Measurements from ENCODE around the gene DTYMK. TPM values are rescaled to one million over a fixed set of nuclear protein-coding genes. Genes with fewer than 3 reads are reported as not detected.
A peak's percentile ranks its signal among the peaks of the same experiment; 100 is the strongest.

The DTYMK gene
- polyA plus RNA-seq, 2 donors = 13.7 to 25.2 TPM

DNA sequence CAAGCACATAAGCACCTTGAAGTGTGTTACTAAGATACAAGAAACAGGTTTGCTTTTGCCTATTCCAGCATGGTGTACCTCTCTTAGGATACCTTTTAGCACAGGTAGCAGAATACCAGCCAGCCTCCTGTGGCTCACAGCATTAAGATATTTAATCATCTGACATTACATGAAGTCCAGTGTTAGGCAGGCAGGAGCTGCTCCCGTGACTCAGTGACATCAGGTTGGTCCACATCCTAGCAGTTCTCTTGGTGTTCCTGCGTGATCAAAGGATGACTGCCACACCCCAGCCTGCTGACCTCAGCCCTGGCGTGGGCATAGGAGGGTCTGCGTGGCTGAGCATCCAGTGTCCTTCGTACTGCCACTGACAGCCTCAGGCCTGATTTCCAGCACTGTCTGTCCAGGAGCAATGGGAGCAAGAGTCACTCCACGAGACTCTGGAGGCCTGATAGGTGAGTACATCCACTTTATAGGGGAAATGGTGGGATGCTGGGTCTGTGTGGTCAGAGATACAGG lies 3.6 kb upstream of the DTYMK start:
- 79 to 84% methylated on average over 6 of the region's 6 CpGs for WGBS, 2 donors
- H3K27me3 ChIP-seq (ENCODE audit: control insufficient read depth in 1 of 2, insufficient read depth in 2 of 2, low read length in 2 of 2) = no peaks in the 10 kb centered on the region
- H3K4me1 ChIP-seq (ENCODE audit: control insufficient read depth in 2 of 2, insufficient read depth in 2 of 2, low read length in 1 of 2) = peaks cover 4 to 5% of the 10 kb centered on the region in 2 donors
- no peak overlapping the region for H3K27ac ChIP-seq (ENCODE audit: low read depth in 2 of 2, low read length in 1 of 2)
- no peak overlapping the region for H3K4me3 ChIP-seq (ENCODE audit: low read depth in 1 of 2, low read length in 2 of 2)
- H3K36me3 ChIP-seq (ENCODE audit: control insufficient read depth in 2 of 2, insufficient read depth in 2 of 2, low read length in 1 of 2) = peaks cover 0 to 18% of the 10 kb centered on the region in 2 donors
- no peaks in the 10 kb centered on the region for H3K9me3 ChIP-seq (ENCODE audit: control insufficient read depth in 2 of 2, insufficient read depth in 1 of 2, low read depth in 1 of 2, low read length in 1 of 2)

DNA sequence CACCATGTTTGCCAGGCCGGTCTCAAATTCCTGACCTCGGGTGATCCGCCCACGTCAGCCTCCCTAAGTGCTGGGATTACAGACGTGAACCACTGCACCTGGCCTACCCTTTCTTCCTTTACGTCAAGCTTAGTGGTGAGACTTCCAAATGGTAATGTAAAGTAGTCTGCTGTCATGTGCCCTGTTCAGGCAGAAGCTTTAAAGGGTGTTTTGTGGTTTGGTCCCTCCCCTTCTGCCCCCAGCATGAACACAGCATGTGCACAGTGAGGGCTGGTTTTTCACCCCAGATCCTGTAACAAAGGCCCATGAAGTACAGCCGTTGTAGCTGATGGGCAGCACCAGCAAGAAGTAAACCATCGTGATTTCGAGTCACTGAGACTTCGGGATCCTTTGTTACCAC lies 2.7 kb upstream of the DTYMK start:
- Histone ChIP-seq H3K4me1 (ENCODE audit: control insufficient read depth in 2 of 2, insufficient read depth in 2 of 2, low read length in 1 of 2) (peaks cover 4 to 5% of the 10 kb centered on the region in 2 donors), H3K4me3 (ENCODE audit: low read depth in 1 of 2, low read length in 2 of 2) (no peak overlapping the region), H3K27ac (ENCODE audit: low read depth in 2 of 2, low read length in 1 of 2) (no peak overlapping the region), H3K27me3 (ENCODE audit: control insufficient read depth in 1 of 2, insufficient read depth in 2 of 2, low read length in 2 of 2) (no peaks in the 10 kb centered on the region), H3K36me3 (ENCODE audit: control insufficient read depth in 2 of 2, insufficient read depth in 2 of 2, low read length in 1 of 2) (peaks cover 0 to 18% of the 10 kb centered on the region in 2 donors), H3K9me3 (ENCODE audit: control insufficient read depth in 2 of 2, insufficient read depth in 1 of 2, low read depth in 1 of 2, low read length in 1 of 2) (no peaks in the 10 kb centered on the region)
- 82% methylated on average over 10 of the region's 10 CpGs for WGBS, 2 donors

DNA sequence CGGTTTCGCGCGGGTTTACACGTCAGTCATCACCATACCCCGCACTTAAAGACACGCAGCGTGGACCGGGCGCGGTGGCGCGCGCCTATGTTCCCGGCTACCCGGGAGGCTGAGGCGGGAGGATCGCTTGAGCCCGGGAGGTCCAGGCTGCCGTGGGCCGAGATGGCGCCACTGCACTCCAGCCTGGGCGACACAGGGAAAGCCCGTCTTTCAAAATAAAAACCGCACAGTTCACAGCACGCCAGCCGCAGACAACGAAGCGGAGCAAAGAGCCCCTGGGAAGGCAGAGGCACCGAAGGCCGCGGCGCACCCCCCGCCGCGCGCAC lies 328 bp downstream of the DTYMK start:
- H3K27ac ChIP-seq (ENCODE audit: low read depth in 2 of 2, low read length in 1 of 2) = peak overlapping the region; percentile 68 to 93
- no peaks in the 10 kb centered on the region for H3K27me3 ChIP-seq (ENCODE audit: control insufficient read depth in 1 of 2, insufficient read depth in 2 of 2, low read length in 2 of 2)
- no peaks in the 10 kb centered on the region for H3K9me3 ChIP-seq (ENCODE audit: control insufficient read depth in 2 of 2, insufficient read depth in 1 of 2, low read depth in 1 of 2, low read length in 1 of 2)
- WGBS, 2 donors = 0 to 1% methylated on average over 36 to 37 of the region's 37 CpGs
- H3K36me3 ChIP-seq (ENCODE audit: control insufficient read depth in 2 of 2, insufficient read depth in 2 of 2, low read length in 1 of 2) = peaks cover 0 to 16% of the 10 kb centered on the region in 2 donors
- peaks cover 4 to 5% of the 10 kb centered on the region in 2 donors for H3K4me1 ChIP-seq (ENCODE audit: control insufficient read depth in 2 of 2, insufficient read depth in 2 of 2, low read length in 1 of 2)
- H3K4me3 ChIP-seq (ENCODE audit: low read depth in 1 of 2, low read length in 2 of 2) = peak overlapping the region; percentile 78 to 98

DNA sequence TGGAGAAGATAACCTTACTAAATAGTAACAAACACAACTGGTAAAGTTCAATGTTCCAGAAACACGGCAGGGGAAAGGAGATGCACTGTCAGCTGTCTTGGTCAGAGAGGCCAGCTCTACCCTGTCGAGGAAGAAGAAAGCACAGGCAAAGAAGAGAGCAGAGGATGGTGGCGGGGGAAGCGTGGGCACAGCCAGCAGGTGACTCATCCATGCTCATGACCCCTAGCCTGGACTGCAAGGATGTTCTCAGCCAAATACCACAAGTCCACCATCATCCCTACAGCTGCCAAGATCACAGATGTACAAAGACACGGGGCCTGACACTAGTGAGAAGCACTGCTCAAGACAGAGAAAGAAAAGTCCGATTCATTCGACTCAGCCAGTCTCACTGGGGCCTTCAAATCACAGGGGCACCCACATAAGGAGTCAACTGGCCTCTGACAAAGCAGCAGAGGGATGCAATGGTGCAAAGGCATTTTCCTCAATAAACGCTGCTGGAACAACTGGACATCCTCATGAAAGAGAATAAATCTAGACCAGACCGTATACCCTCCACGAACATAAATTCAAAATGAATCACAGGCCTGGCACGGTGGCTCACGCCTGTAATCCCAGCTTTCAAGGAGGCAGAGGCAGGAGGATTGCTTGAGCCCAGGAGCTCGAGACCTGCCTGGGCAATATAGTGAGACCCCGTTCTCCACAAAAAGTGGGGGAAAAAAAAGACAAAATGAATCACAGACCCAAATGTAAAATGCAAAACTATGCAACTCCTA lies 5.6 kb downstream of the DTYMK start:
- H3K36me3 ChIP-seq (ENCODE audit: control insufficient read depth in 2 of 2, insufficient read depth in 2 of 2, low read length in 1 of 2) = peaks cover 0 to 27% of the 10 kb centered on the region in 2 donors

DNA sequence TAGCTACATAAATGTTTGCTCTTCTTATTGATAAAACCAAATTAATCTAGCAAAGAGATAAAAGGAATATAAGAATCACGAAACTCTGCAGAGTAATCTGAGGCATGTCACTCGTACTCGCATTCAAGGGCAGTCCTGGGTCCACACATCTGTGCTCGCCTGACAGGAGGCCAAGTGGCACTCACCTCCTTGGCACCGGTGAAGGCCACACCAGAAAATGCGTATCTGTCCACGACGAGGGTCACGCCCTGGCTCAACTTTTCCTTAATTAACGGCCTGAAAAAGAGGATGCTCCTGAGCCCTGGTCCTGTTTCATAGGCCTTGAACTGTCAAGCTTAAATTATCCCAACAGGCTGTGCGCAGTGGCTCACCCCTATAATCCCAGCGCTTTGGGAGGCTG lies 6.6 kb downstream of the DTYMK start:
- Histone ChIP-seq H3K4me1 (ENCODE audit: control insufficient read depth in 2 of 2, insufficient read depth in 2 of 2, low read length in 1 of 2) (no peaks in the 10 kb centered on the region), H3K36me3 (ENCODE audit: control insufficient read depth in 2 of 2, insufficient read depth in 2 of 2, low read length in 1 of 2) (peaks cover 0 to 29% of the 10 kb centered on the region in 2 donors), H3K9me3 (ENCODE audit: control insufficient read depth in 2 of 2, insufficient read depth in 1 of 2, low read depth in 1 of 2, low read length in 1 of 2) (no peaks in the 10 kb centered on the region), H3K27me3 (ENCODE audit: control insufficient read depth in 1 of 2, insufficient read depth in 2 of 2, low read length in 2 of 2) (no peaks in the 10 kb centered on the region), H3K4me3 (ENCODE audit: low read depth in 1 of 2, low read length in 2 of 2) (no peak overlapping the region), H3K27ac (ENCODE audit: low read depth in 2 of 2, low read length in 1 of 2) (no peak overlapping the region)
- WGBS, 2 donors = 84 to 91% methylated on average over 12 of the region's 12 CpGs

More for the DNA sequence above, 5.6 kb downstream of the DTYMK start:
- 77 to 80% methylated on average over 14 of the region's 14 CpGs for WGBS, 2 donors
- Histone ChIP-seq H3K9me3 (ENCODE audit: control insufficient read depth in 2 of 2, insufficient read depth in 1 of 2, low read depth in 1 of 2, low read length in 1 of 2) (no peaks in the 10 kb centered on the region), H3K4me1 (ENCODE audit: control insufficient read depth in 2 of 2, insufficient read depth in 2 of 2, low read length in 1 of 2) (no peaks in the 10 kb centered on the region), H3K27ac (ENCODE audit: low read depth in 2 of 2, low read length in 1 of 2) (no peak overlapping the region), H3K27me3 (ENCODE audit: control insufficient read depth in 1 of 2, insufficient read depth in 2 of 2, low read length in 2 of 2) (no peaks in the 10 kb centered on the region), H3K4me3 (ENCODE audit: low read depth in 1 of 2, low read length in 2 of 2) (no peak overlapping the region)

DNA sequence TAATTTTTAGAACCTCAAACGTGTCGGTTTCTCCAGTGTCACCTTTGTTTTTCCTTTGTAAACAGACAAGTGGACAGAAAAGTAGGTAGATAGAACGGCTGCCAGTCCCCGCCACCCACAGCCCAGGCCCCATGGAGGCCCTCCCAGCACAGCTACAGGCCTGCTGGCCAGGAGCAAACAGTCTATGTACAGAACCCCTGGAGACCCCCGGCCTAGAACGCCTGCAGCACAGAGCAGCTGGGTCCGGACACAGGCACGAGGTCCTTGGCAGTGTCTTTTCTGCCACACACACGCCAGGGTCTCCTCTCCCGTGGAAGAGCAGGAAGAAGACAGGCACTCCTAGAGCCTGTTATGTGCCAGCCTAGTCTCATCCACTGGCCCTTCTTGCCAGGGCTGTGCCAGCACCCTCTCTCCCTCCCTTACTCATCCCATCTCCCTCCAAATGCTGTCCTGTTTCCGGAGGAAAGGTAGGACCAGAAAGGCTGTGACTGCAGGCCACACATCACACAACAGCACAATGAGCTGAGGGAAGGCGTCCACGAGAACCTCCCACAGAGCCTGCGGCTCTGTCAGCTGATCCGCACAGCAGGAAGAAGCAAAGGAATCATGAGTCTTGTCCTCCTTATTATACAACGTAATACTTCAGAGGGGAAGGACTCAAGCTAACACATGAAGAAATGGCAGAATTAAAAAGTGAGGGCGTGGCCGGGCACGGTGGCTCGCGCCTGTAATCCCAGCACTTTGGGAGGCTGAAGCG lies 7.7 kb downstream of the DTYMK start:
- no peak overlapping the region for H3K4me3 ChIP-seq (ENCODE audit: low read depth in 1 of 2, low read length in 2 of 2)
- peaks cover 0 to 31% of the 10 kb centered on the region in 2 donors for H3K36me3 ChIP-seq (ENCODE audit: control insufficient read depth in 2 of 2, insufficient read depth in 2 of 2, low read length in 1 of 2)
- 89 to 92% methylated on average over 22 of the region's 22 CpGs for WGBS, 2 donors
- H3K27me3 ChIP-seq (ENCODE audit: control insufficient read depth in 1 of 2, insufficient read depth in 2 of 2, low read length in 2 of 2) = no peaks in the 10 kb centered on the region
- no peak overlapping the region for H3K27ac ChIP-seq (ENCODE audit: low read depth in 2 of 2, low read length in 1 of 2)
- H3K9me3 ChIP-seq (ENCODE audit: control insufficient read depth in 2 of 2, insufficient read depth in 1 of 2, low read depth in 1 of 2, low read length in 1 of 2) = no peaks in the 10 kb centered on the region
- no peaks in the 10 kb centered on the region for H3K4me1 ChIP-seq (ENCODE audit: control insufficient read depth in 2 of 2, insufficient read depth in 2 of 2, low read length in 1 of 2)

DNA sequence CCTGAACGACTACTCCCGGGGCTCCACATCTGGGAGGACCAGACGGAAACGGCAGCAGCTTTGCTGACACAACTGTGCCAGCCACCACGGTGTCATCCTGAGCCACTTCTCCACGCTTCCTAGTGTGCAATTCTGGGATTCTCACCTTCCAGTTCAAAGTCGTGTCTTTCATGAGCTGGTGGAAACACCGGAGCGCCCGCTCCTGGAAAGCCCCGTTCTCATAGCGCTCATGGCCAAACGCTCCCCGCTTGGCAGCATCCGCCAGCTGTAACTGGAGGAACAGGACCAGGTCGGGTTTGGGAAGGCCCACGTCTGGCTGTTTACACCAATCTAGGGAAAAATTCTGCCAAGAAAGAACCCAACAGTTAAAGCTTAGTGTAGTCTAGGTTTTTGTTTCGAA lies 8.3 kb downstream of the DTYMK start:
- no peak overlapping the region for H3K27ac ChIP-seq (ENCODE audit: low read depth in 2 of 2, low read length in 1 of 2)
- H3K4me1 ChIP-seq (ENCODE audit: control insufficient read depth in 2 of 2, insufficient read depth in 2 of 2, low read length in 1 of 2) = peaks cover 0 to under 1% of the 10 kb centered on the region in 2 donors
- peaks cover 0 to 34% of the 10 kb centered on the region in 2 donors for H3K36me3 ChIP-seq (ENCODE audit: control insufficient read depth in 2 of 2, insufficient read depth in 2 of 2, low read length in 1 of 2)
- H3K4me3 ChIP-seq (ENCODE audit: low read depth in 1 of 2, low read length in 2 of 2) = no peak overlapping the region
- no peaks in the 10 kb centered on the region for H3K27me3 ChIP-seq (ENCODE audit: control insufficient read depth in 1 of 2, insufficient read depth in 2 of 2, low read length in 2 of 2)
- 79 to 84% methylated on average over 18 of the region's 18 CpGs for WGBS, 2 donors
- H3K9me3 ChIP-seq (ENCODE audit: control insufficient read depth in 2 of 2, insufficient read depth in 1 of 2, low read depth in 1 of 2, low read length in 1 of 2) = no peaks in the 10 kb centered on the region

DNA sequence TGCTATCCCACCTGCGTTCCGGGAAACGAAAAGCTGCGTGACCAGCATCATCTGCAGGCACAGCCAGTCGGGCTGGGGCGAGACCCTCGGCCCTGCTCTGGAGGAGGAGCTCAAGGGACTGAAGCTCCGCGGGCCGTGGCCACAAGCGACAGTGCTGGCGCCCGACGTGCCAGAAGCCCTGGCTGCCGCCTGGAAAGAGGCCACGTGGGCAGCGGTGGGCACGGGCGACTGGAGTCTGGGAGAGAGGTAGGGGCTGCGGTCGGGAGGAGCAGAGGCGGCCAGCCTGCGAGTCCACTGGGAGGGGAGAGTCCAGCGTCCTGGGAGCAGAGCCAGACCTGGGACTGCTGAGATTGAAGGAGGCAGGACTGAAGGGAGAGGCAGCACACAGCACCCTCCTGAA lies 9.2 kb downstream of the DTYMK start:
- H3K36me3 ChIP-seq (ENCODE audit: control insufficient read depth in 2 of 2, insufficient read depth in 2 of 2, low read length in 1 of 2) = peaks cover 0 to 40% of the 10 kb centered on the region in 2 donors
- peaks cover 0 to 2% of the 10 kb centered on the region in 2 donors for H3K4me1 ChIP-seq (ENCODE audit: control insufficient read depth in 2 of 2, insufficient read depth in 2 of 2, low read length in 1 of 2)
- H3K9me3 ChIP-seq (ENCODE audit: control insufficient read depth in 2 of 2, insufficient read depth in 1 of 2, low read depth in 1 of 2, low read length in 1 of 2) = no peaks in the 10 kb centered on the region
- 88 to 93% methylated on average over 24 of the region's 24 CpGs for WGBS, 2 donors
- H3K27ac ChIP-seq (ENCODE audit: low read depth in 2 of 2, low read length in 1 of 2) = no peak overlapping the region
- no peaks in the 10 kb centered on the region for H3K27me3 ChIP-seq (ENCODE audit: control insufficient read depth in 1 of 2, insufficient read depth in 2 of 2, low read length in 2 of 2)
- H3K4me3 ChIP-seq (ENCODE audit: low read depth in 1 of 2, low read length in 2 of 2) = no peak overlapping the region

DNA sequence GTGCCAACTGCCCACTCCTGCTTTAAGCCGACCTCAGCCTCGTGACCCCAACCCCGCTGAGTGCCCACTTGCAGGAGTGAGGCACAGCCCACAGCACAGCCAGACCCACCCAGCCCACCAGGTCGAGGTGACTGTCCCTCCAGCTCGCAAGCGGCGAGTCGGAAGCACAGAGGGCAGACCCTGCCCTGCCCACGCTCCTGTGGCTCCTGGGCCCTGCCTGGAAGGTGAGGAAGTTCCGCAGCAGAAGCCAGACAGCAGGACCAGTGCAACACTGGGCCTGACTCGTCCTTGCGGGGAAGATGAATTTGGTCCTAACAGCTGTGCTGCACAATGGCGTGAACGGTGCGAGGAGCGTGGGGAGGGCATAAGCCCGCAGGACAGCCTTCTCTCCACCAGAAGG lies 9.9 kb downstream of the DTYMK start:
- Histone ChIP-seq H3K4me1 (ENCODE audit: control insufficient read depth in 2 of 2, insufficient read depth in 2 of 2, low read length in 1 of 2) (peaks cover 0 to 2% of the 10 kb centered on the region in 2 donors), H3K36me3 (ENCODE audit: control insufficient read depth in 2 of 2, insufficient read depth in 2 of 2, low read length in 1 of 2) (peaks cover 0 to 43% of the 10 kb centered on the region in 2 donors), H3K4me3 (ENCODE audit: low read depth in 1 of 2, low read length in 2 of 2) (no peak overlapping the region), H3K9me3 (ENCODE audit: control insufficient read depth in 2 of 2, insufficient read depth in 1 of 2, low read depth in 1 of 2, low read length in 1 of 2) (no peaks in the 10 kb centered on the region), H3K27me3 (ENCODE audit: control insufficient read depth in 1 of 2, insufficient read depth in 2 of 2, low read length in 2 of 2) (no peaks in the 10 kb centered on the region), H3K27ac (ENCODE audit: low read depth in 2 of 2, low read length in 1 of 2) (no peak overlapping the region)
- 91% methylated on average over 17 of the region's 17 CpGs for WGBS, 2 donors

Measured in esophagus (tissue), 2 donors.